Fibroblast of mammary gland (primary cell): ENCODE measurements around the gene AMDHD1.
"Not testable (repeated sequence)": the region's sequence is repeated elsewhere in the genome, so short reads cannot be mapped to it uniquely, and the experiment has no call there.

ENCODE experiments used
- DNase-seq: peaks from one replicate; pipeline ENCODE4 v3.0.0-alpha.2; 2010; ENCODE audit warnings: low read depth
- H3K4me3 ChIP-seq: 2 replicates; pipeline ENCODE4 v1.5.1; 2011; ENCODE audit warnings: low read depth, mild to moderate bottlenecking, low read length, moderate library complexity; ENCODE audit not compliant: control insufficient read depth
- CTCF ChIP-seq: conservative IDR thresholded peaks from 2 replicates; pipeline ENCODE4 v1.5.1; 2011; ENCODE audit warnings: low read depth, low read length, inconsistent platforms; ENCODE audit not compliant: control insufficient read depth, insufficient read depth

Gene AMDHD1

DNA sequence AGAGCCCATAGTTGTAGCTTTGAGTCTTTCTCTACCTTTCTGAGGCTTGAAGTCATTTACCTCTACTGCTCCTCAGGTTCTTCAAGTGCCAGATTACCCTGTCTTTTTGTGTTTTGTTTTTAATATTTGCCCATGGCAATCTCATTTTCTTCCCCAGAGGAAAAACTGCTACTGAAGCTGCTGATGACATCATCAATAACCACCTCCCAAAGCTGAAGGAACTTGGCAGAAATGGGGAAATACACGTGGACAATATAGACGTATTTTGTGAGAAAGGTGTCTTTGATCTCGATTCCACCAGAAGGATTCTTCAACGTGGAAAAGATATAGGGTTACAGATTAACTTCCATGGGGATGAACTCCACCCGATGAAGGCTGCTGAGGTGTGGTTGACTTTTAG lies 17.1 kb downstream of the AMDHD1 start:
- H3K4me3 ChIP-seq = no peak overlapping the region
- no peak for TF ChIP-seq CTCF
- DNase-seq = no peak

- no peak for TF ChIP-seq CTCF
- DNase-seq = no peak
- no peak overlapping the region for H3K4me3 ChIP-seq
Observed at GRCh38 chr12:95962222-95962621, 19.1 kb downstream of the AMDHD1 start.

DNA sequence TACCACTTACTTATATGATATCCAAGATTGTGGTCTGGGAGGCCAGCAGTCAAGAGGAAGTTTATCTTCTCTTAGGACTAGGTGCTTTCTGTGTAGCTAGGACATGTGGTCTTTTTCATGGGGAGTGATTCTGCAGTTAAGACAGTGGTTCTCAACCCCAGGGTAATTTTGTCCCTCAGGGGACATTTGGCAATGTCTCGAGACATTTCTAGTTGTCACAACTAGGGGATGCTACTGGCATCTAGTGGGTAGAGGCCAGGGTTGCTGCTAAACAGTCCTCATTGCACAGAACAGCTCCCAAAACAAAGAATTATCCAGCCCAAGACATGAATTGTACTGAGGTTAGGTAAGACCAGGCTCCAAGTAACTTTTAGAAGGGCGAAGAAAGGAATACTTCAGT lies 20.0 kb downstream of the AMDHD1 start:
- TF ChIP-seq CTCF = no peak
- H3K4me3 ChIP-seq = no peak overlapping the region
- DNase-seq = no peak

- no peak for DNase-seq
- H3K4me3 ChIP-seq = no peak overlapping the region
- TF ChIP-seq CTCF = no peak
Observed at GRCh38 chr12:95966287-95966870, 23.2 kb downstream of the AMDHD1 start.

DNA sequence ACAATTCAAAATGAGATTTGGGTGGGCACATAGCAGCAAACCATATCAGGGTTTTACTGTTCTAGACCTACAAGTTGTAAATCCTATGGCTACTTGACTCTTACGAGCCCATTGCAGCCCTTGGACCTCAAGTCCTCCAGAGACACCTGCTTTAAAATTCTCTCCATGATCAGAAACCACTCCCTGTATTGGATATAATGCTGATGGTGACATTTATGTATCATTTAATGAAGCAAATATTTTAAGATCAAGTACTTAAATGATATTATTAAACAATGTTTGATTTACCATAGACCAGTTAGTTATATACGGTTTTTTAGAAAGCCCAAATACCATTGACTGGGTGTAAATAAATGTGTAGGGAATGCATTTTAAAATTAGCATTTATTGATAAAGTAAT lies 24.2 kb downstream of the AMDHD1 start:
- no peak for TF ChIP-seq CTCF
- H3K4me3 ChIP-seq = no peak overlapping the region
- DNase-seq = no peak

DNA sequence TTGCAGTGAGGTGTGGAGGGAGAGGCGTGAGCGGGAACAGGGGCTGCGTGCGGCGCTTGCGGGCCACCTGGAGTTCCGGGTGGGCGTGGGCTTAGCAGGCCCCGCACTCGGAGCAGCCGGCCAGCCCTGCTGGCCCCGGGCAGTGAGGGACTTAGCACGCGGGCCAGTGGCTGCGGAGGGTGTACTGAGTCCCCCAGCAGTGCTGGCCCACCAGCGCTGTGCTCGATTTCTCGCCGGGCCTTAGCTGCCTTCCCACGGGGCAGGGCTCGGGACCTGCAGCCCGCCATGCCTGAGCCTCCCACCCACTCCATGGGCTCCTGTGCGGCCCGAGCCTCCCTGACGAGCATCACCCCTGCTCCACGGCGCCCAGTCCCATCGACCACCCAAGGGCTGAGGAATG lies 26.0 kb downstream of the AMDHD1 start:
- not testable (repeated sequence) for H3K4me3 ChIP-seq, DNase-seq

GRCh38 chr12:95970905-95971304 lies 27.8 kb downstream of the AMDHD1 start:
- TF ChIP-seq CTCF = no peak
- DNase-seq = no peak
- no peak overlapping the region for H3K4me3 ChIP-seq
